WERI-Rb-1 (cell line): Measurements from ENCODE around the gene TGFBR3.

Experiments used
- DNase-seq: peaks from one replicate; pipeline ENCODE4 v3.0.0-alpha.2; 2020
- H3K27ac ChIP-seq: fragments of 250-450 bp; sonication (Bioruptor Pico); 2 replicates; pipeline ENCODE4 v1.5.1; 2020; ENCODE audit warnings: mild to moderate bottlenecking, moderate library complexity
- H3K27me3 ChIP-seq: fragments of 250-450 bp; sonication (Bioruptor Pico); 2 replicates; pipeline ENCODE4 v1.5.1; 2021; ENCODE audit warnings: mild to moderate bottlenecking, low read depth, moderate library complexity; ENCODE audit not compliant: insufficient read depth, severe bottlenecking
- H3K36me3 ChIP-seq: fragments of 250-450 bp; sonication (Bioruptor Pico); 2 replicates; pipeline ENCODE4 v1.5.1; 2020; ENCODE audit warnings: mild to moderate bottlenecking, moderate library complexity
- H3K4me3 ChIP-seq: 2 replicates; pipeline ENCODE4 v1.5.1; 2011; ENCODE audit warnings: low read depth, mild to moderate bottlenecking, control low read depth, low read length
- H3K9me3 ChIP-seq: fragments of 250-450 bp; sonication (Bioruptor Pico); 2 replicates; pipeline ENCODE4 v1.5.1; 2021; ENCODE audit warnings: mild to moderate bottlenecking, moderate library complexity; ENCODE audit not compliant: severe bottlenecking
- CTCF ChIP-seq: IDR thresholded peaks from 2 replicates; pipeline ENCODE4 v1.5.1; 2011; ENCODE audit warnings: low read depth, mild to moderate bottlenecking, control low read depth, inconsistent platforms, low read length

The TGFBR3 gene

GRCh38 chr1:91706140-91706957 is 179.6 kb downstream of the TGFBR3 start:
- no peaks in the 10 kb centered on the region for H3K36me3 ChIP-seq
- TF ChIP-seq CTCF = no peak
- no peaks in the 10 kb centered on the region for H3K9me3 ChIP-seq
- H3K4me3 ChIP-seq = no peak overlapping the region
- H3K27me3 ChIP-seq = no peaks in the 10 kb centered on the region
- DNase-seq = no peak
- H3K27ac ChIP-seq = no peak overlapping the region

GRCh38 chr1:91704746-91705145 is 181.2 kb downstream of the TGFBR3 start:
- no peak overlapping the region for H3K27ac ChIP-seq
- no peak for DNase-seq
- H3K9me3 ChIP-seq = no peaks in the 10 kb centered on the region
- H3K36me3 ChIP-seq = no peaks in the 10 kb centered on the region
- H3K27me3 ChIP-seq = no peaks in the 10 kb centered on the region
- H3K4me3 ChIP-seq = no peak overlapping the region
- TF ChIP-seq CTCF = no peak

- H3K27me3 ChIP-seq = no peaks in the 10 kb centered on the region
- TF ChIP-seq CTCF = no peak
- no peak for DNase-seq
- H3K4me3 ChIP-seq = no peak overlapping the region
- no peak overlapping the region for H3K27ac ChIP-seq
- H3K36me3 ChIP-seq = no peaks in the 10 kb centered on the region
- no peaks in the 10 kb centered on the region for H3K9me3 ChIP-seq
Observed at GRCh38 chr1:91703095-91703494, 182.9 kb downstream of the TGFBR3 start.

GRCh38 chr1:91701472-91701869 is 184.5 kb downstream of the TGFBR3 start:
- H3K27me3 ChIP-seq = no peaks in the 10 kb centered on the region
- H3K27ac ChIP-seq = no peak overlapping the region
- no peaks in the 10 kb centered on the region for H3K36me3 ChIP-seq
- no peak for DNase-seq
- no peak overlapping the region for H3K4me3 ChIP-seq
- no peak for TF ChIP-seq CTCF
- no peaks in the 10 kb centered on the region for H3K9me3 ChIP-seq

GRCh38 chr1:91700771-91701471 is 185.0 kb downstream of the TGFBR3 start:
- H3K36me3 ChIP-seq = no peaks in the 10 kb centered on the region
- H3K27ac ChIP-seq = no peak overlapping the region
- no peaks in the 10 kb centered on the region for H3K9me3 ChIP-seq
- H3K27me3 ChIP-seq = no peaks in the 10 kb centered on the region
- H3K4me3 ChIP-seq = no peak overlapping the region
- no peak for TF ChIP-seq CTCF
- DNase-seq = no peak
